Measurements from ENCODE around the gene MCF2L. TPM values are rescaled to one million over a fixed set of nuclear protein-coding genes. Genes with fewer than 3 reads are reported as not detected.

MCF2L gene
- total RNA-seq, 1 experiment from 2014 or later = not detected

DNA sequence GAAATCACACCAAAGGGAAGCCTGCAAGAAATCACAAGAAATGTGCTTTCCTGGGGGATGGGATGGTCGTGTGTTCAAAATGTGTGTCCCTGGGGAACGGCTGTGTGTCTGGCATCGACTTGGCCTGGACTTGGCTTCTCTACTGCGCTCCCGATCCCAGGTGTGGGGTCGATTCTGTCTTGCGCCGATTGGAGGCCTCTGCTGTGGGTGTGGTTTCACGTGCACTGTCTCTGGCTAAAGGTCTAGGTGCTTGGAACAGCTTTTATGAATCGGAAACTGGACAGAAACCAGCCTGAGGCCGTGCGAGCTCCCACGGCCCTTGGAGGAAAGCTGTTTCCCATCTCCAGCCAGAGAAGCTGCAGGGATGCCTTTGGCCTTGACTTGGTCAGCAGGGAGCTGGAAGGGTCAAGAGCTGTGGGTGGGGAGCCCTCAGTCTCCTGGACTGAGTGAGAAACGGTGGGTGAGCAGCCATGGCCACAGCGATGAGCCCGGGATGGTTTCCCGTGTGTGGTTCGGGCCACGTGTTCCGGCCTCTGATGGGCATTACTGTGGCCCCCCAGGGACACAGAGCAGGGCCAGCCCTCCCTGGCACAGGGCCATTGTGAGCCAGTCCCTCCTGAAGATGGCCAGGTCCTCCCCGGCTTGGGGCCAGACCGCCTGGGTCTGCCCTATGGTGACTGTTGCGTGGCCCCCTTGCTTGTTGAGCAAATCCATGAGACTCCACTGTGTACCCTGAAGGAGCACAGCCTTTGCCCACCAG, 29.7 kb downstream of the MCF2L start:
- peaks cover 42% of the 10 kb centered on the region for H3K27me3 Mint-ChIP-seq (ENCODE audit: insufficient read depth, unreplicated experiment)
- ChIA-PET POLR2A (no interaction called here), CTCF (no interaction called here)
- no peak for DNase-seq (ENCODE audit: unreplicated experiment)
- BruUV-seq (replicated peaks) = no TSS peak
- no peaks in the 10 kb centered on the region for H3K9me3 Mint-ChIP-seq (ENCODE audit: unreplicated experiment)
- H3K27ac Mint-ChIP-seq (ENCODE audit: low read depth, unreplicated experiment) = no peak overlapping the region
- no peak overlapping the region for H3K4me3 Mint-ChIP-seq (ENCODE audit: unreplicated experiment)
- no peaks in the 10 kb centered on the region for H3K4me1 Mint-ChIP-seq (ENCODE audit: insufficient read depth, unreplicated experiment)
- intact Hi-C loops (cut with micrococcal nuclease) = no loop called here
- no peak for TF ChIP-seq CTCF (IDR thresholded peaks at IDR 0.05; ENCODE audit: unreplicated experiment)
- no peaks in the 10 kb centered on the region for H3K36me3 Mint-ChIP-seq (ENCODE audit: insufficient read depth, unreplicated experiment)

- Mint-ChIP-seq H3K4me1 (ENCODE audit: insufficient read depth, unreplicated experiment) (no peaks in the 10 kb centered on the region), H3K27me3 (ENCODE audit: insufficient read depth, unreplicated experiment) (peaks cover 42% of the 10 kb centered on the region), H3K9me3 (ENCODE audit: unreplicated experiment) (no peaks in the 10 kb centered on the region), H3K27ac (ENCODE audit: low read depth, unreplicated experiment) (no peak overlapping the region), H3K36me3 (ENCODE audit: insufficient read depth, unreplicated experiment) (no peaks in the 10 kb centered on the region), H3K4me3 (ENCODE audit: unreplicated experiment) (no peak overlapping the region)
- POLR2A ChIA-PET = no interaction called here
- intact Hi-C loops (cut with micrococcal nuclease) = no loop called here
- CTCF ChIA-PET = no interaction called here
- TF ChIP-seq CTCF (IDR thresholded peaks at IDR 0.05; ENCODE audit: unreplicated experiment) = no peak
- DNase-seq (ENCODE audit: unreplicated experiment) = no peak
- no TSS peak for BruUV-seq (replicated peaks)
These were observed 30.6 kb downstream of the MCF2L start for GRCh38 chr13:112999414-113000177.

DNA sequence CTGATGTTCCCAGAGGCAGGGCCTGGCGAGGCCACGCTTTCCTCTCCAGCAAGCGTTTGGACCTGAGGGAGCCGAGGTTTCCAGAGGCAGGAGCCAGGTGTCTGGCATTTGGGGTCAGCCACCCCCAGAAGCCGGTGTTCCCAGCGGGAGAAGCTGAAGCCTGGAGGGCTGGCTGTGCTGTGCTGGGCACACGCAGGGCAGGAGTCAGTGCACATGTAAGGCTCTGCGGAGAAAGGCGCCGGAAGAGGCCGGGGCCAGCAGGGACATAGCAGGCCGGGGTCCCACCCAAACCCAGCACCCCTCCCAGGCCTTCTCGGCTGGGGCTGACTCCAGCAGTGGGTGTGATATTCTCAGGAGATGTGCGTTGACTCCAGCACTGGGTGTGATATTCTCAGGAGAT, 31.6 kb downstream of the MCF2L start:
- ChIA-PET CTCF (interaction anchor here (0.6 to 0.7 kb wide), 3 partner anchors 87 to 1600 kb away, joined by 3 read pairs; no protein-coding TSS in a partner anchor), POLR2A (no interaction called here)
- H3K27me3 Mint-ChIP-seq (ENCODE audit: insufficient read depth, unreplicated experiment) = peaks cover 36% of the 10 kb centered on the region
- no TSS peak for BruUV-seq (replicated peaks)
- no peaks in the 10 kb centered on the region for H3K36me3 Mint-ChIP-seq (ENCODE audit: insufficient read depth, unreplicated experiment)
- no peak overlapping the region for H3K4me3 Mint-ChIP-seq (ENCODE audit: unreplicated experiment)
- H3K4me1 Mint-ChIP-seq (ENCODE audit: insufficient read depth, unreplicated experiment) = no peaks in the 10 kb centered on the region
- intact Hi-C loops (cut with micrococcal nuclease) = no loop called here
- no peaks in the 10 kb centered on the region for H3K9me3 Mint-ChIP-seq (ENCODE audit: unreplicated experiment)
- no peak overlapping the region for H3K27ac Mint-ChIP-seq (ENCODE audit: low read depth, unreplicated experiment)
- DNase-seq (ENCODE audit: unreplicated experiment) = no peak
- no peak for TF ChIP-seq CTCF (IDR thresholded peaks at IDR 0.05; ENCODE audit: unreplicated experiment)

DNA sequence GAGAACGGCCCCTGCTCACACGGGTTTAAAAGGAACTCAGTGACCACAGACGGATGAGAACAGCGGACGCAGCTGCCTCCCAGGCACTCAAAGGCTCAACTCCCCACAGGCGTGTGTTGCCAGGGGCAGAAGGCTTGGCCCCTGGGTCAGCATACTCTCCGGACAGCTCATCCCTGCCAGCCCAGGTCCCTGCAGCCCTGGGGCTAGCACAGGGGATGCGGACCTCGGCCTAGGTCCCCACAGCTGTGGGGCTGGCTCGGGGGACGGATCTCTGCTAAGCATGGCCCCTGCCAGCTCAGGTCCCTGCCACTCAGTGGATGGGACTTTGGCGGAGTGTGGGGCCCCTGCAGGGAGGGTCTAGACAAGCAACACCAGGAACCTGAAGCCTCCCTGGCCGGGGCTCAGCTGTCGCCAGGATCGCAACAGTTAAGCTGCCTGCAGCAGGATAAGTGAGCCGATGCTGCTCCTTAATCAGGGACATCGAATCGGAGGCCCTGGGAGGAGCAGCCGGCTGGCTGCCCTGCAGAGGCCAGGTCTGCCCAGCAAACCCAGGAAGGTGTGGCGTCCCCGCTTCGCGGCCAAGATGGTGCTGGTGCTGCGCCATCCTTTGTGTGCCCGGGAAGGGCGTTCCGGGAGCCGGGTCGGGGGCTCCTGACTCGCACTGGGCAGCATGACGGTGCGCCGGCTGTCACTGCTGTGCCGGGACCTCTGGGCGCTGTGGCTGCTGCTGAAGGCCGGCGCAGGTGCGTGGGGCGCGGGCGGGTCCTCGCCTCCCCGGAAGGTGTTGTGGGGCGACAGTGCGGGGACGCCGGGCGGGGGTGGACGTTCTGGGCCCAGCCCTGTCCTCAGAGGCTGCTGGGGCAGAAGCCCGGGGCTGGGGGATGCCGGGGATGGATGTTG, 32.5 kb downstream of the MCF2L start:
- intact Hi-C loops (cut with micrococcal nuclease) = no loop called here
- peaks cover 28% of the 10 kb centered on the region for H3K27me3 Mint-ChIP-seq (ENCODE audit: insufficient read depth, unreplicated experiment)
- no peak for TF ChIP-seq CTCF (IDR thresholded peaks at IDR 0.05; ENCODE audit: unreplicated experiment)
- H3K4me1 Mint-ChIP-seq (ENCODE audit: insufficient read depth, unreplicated experiment) = no peaks in the 10 kb centered on the region
- no peaks in the 10 kb centered on the region for H3K9me3 Mint-ChIP-seq (ENCODE audit: unreplicated experiment)
- no peak for DNase-seq (ENCODE audit: unreplicated experiment)
- no peaks in the 10 kb centered on the region for H3K36me3 Mint-ChIP-seq (ENCODE audit: insufficient read depth, unreplicated experiment)
- CTCF ChIA-PET = interaction anchor here (0.6 kb wide), 1 partner anchor 1600 kb away, joined by 3 read pairs; no protein-coding TSS in a partner anchor
- POLR2A ChIA-PET = no interaction called here
- no peak overlapping the region for H3K4me3 Mint-ChIP-seq (ENCODE audit: unreplicated experiment)
- BruUV-seq (replicated peaks) = no TSS peak
- no peak overlapping the region for H3K27ac Mint-ChIP-seq (ENCODE audit: low read depth, unreplicated experiment)
